GM18502 (cell line): ENCODE measurements around the gene PPM1H.
"Not testable (repeated sequence)": the region's sequence is repeated elsewhere in the genome, so short reads cannot be mapped to it uniquely, and the experiment has no call there.

Source experiments
- ATAC-seq: cut with Tn5 transposase; IDR thresholded peaks from one replicate; pipeline ENCODE4 v1.9.1; 2021; ENCODE audit warnings: mild to moderate bottlenecking; ENCODE audit not compliant: unreplicated experiment, poor library complexity

PPM1H gene

DNA sequence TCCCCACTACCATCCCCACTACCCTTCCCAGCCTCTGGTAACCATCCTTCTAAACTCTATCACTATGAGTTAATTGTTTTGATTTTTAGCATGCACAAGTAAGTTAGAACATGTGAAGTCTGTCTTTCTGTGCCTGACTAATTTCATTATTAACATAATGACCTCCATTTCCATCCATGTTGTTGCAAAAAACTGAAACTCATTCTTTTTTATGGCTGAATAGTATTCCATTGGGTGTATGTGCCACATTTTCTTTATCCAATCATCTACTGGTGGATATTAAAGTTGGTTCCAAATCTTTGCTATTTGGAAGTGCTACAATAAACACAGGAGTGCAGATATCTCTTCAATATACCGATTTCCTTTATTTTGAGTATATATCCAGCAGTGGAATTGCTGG is 13.2 kb upstream of the PPM1H start:
- ATAC-seq: no peak

DNA sequence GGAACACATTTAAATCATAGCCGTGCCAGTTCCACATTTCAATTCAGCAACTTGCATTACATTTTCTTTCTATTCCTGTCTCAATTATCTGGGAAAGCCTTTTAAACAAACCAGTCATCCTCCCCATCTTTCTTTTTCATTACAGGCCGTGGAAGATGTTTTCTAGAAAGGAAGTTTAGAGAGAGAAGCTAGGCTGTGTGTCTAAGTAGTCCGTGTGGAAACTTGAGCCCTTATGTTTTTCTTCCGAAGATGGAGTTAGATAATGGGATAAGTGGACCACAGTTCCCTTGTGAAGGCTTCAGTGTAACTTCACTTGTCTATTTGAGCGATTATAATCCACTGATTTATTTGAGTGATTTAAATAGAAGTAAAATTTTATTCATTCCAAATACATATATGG is 12.4 kb upstream of the PPM1H start:
- no peak for ATAC-seq

GRCh38 chr12:62943779-62944395 is 8.9 kb upstream of the PPM1H start:
- ATAC-seq: no peak

DNA sequence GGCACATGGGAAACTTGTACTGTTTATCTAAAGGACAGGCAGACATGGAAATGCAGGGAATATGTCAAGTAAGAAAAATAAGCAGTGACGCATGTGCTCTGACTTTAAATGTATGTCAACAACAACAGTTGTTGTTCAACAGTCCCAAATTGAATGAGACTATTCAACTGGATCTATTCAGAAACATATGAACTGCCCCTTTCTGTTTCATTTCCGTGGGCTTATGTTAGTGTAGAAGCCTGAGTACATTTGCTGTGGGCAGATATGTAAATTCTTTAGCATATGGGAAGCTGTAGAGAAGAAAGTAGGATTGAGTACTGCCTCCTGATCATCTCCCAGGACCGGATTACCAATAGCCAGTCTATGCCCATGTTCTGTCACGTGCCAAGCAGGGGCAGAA is 7.4 kb upstream of the PPM1H start:
- ATAC-seq: not testable (repeated sequence)

GRCh38 chr12:62934239-62934798 is 631 bp downstream of the PPM1H start:
- peak; percentile 57 for ATAC-seq

GRCh38 chr12:62933602-62934238 is 1.2 kb downstream of the PPM1H start:
- no peak for ATAC-seq

DNA sequence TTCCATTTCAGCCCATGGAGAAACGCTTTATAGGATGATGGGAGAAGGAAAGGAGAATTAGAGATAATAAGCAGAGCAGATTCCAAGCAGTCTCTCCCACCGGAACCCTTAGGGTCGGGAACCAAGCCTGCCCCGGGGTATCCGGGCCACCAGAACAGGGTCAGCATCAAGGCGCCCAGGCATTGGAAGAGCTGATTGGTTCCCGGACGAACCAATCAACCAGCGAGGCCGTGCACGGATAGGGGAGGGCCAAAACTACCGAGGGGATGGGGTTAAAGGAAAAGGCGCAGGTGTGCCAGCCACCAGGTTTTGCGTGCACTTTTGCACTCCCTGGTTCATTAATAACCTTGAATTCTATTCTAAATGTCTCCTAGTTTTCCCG is 1.7 kb downstream of the PPM1H start:
- ATAC-seq: no peak

DNA sequence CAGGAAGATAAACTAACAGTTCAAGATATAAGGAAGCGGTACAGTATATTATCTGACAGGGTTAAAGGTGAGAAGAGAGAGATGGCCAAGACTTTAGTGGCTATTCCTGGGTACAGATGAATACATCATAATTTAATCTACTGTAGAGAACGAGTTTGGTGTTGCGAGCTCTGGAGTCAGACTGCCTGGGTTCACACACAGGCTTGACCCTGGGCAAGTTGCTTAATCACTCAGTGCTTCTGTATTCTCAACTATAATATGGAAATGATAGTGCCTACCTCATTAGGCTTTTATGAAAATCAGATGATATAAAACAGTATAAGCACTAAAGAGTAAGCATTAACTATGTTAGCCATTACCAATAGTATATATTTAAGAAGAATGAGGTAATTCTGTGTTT is 3.5 kb downstream of the PPM1H start:
- no peak for ATAC-seq

- no peak for ATAC-seq
These were observed 4.2 kb downstream of the PPM1H start for GRCh38 chr12:62930546-62931425.

DNA sequence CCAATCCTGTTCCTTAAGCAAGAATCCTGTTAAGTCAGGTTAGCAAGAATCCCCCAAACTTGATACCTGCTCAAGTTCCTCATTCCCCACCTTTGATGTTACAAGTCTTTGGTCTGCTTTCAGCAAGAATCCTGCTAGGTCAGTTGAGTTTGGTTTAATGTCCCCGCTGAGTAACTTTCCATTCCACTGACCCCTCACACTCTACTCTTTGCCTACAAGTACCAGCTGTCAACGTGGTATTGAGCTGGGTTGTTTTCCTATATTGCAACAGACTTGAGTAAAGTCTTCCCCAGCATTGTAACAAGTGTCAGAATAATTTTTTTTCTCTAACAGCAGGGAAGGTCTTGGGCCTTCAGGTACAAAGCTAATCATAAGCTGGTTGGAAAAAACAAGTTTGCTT is 6.3 kb downstream of the PPM1H start:
- no peak for ATAC-seq

DNA sequence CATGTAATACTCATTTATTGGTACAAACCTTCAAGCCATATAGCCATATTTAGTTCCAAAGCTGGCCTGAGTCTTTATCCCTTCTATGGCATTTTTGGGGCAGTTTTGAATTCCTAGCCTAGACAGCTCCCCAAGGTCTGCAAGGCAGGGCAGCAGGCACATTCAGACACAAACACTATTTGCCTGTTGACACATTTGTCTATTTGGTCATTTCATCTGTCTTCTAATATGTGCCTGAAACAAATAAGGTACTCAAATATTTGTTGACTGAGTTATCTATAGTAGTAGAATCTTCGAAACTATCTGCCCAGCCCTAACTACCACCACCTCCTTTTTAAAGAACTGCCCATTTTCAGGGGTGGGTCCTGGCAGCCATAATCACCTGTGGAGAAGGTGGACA is 9.3 kb downstream of the PPM1H start:
- ATAC-seq: no peak

GRCh38 chr12:62924084-62924483 is 10.9 kb downstream of the PPM1H start:
- no peak for ATAC-seq

- no peak for ATAC-seq
These were observed 12.4 kb downstream of the PPM1H start for GRCh38 chr12:62922539-62922938.

- ATAC-seq: no peak
These were observed 15.1 kb downstream of the PPM1H start for GRCh38 chr12:62919838-62920237.

DNA sequence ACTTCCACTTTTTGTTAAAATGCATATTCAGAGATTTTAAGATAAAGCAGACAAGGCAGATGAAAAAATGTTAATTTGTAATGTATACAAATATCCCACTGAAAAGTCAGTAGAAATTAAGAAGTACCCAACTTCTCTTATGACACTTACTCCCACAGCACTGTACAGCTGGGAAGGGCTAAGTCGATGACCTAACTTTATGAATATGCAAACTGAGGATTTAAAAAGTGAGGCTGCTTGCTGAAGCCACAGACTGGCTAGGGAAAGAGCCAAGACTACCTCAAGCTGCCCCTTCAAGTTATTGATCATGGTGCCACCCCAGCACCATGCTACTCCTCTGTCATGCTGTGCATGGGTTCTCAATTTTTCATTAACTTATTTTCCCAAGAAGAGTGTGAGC is 17.0 kb downstream of the PPM1H start:
- no peak for ATAC-seq

DNA sequence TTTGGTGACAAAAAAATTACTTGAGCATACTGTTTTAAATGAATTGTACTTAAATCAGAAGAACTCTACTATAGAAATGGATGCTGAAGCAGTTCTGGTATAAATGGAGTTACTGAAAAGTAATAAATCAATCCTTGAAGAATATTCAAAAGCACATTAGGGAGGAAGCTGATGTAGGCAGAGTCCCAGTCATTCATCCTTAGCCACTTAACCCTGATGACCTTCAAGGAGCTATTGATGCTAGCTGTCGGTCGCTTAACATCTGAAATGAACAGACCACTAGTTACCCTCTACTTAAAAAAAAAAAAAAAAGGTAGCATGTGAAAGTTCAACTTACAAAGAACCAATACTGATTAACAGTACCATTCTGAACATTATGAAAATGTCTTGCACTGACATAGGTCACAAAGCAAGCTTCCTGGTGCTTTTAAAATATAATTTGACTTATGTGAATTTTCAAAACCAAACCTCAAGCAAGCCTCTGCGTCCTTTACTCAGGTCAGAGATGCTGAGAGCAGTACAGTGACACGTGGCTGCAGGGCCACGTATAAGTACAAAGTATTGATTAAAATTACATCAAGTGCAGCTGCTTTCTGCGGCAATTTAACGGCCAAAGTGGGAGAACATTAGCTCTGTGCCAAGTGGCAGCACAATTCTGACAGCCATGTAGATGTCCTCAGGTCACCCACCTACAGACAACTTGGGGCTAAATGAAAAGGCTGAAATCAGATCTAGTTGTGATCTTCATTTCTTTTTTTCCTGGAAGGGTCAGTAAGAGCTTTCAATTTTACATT is 18.1 kb downstream of the PPM1H start:
- no peak for ATAC-seq

GRCh38 chr12:62915204-62915529 is 19.8 kb downstream of the PPM1H start:
- no peak for ATAC-seq

GRCh38 chr12:62914443-62915203 is 20.3 kb downstream of the PPM1H start:
- no peak for ATAC-seq

- ATAC-seq: no peak
These were observed 21.6 kb downstream of the PPM1H start for GRCh38 chr12:62913380-62913779.

GRCh38 chr12:62912644-62913043 is 22.3 kb downstream of the PPM1H start:
- ATAC-seq: no peak
